ENCODE measurements around the gene FBXO31. TPM values are rescaled to one million over a fixed set of nuclear protein-coding genes. Genes with fewer than 3 reads are reported as not detected.

FBXO31 gene
- total RNA-seq, 2 experiments from 2014 or later, result 35.7 to 38.9 TPM

GRCh38 chr16:87321336-87322107 is 62.1 kb downstream of the FBXO31 start:
- TF ChIP-seq CTCF (IDR thresholded peaks at IDR 0.05), result no peak
- peak overlapping the region; percentile 17 for H3K27ac Mint-ChIP-seq
- peaks cover 13% of the 10 kb centered on the region for H3K36me3 Mint-ChIP-seq (ENCODE audit: low read depth)
- H3K27me3 Mint-ChIP-seq, result no peaks in the 10 kb centered on the region
- H3K9me3 ChIP-seq (ENCODE audit: control insufficient read depth in 1 of 2, insufficient read depth in 1 of 2, low read length in 2 of 2), result no peaks in the 10 kb centered on the region
- peaks cover 21% of the 10 kb centered on the region for H3K4me1 Mint-ChIP-seq (ENCODE audit: low read depth)
- no peaks in the 10 kb centered on the region for H3K36me3 ChIP-seq (ENCODE audit: insufficient read depth, low read length)
- DNase-seq (no peak), ATAC-seq (ENCODE audit: poor library complexity) (no peak)
- H3K27ac ChIP-seq (ENCODE audit: low read depth in 1 of 2, low read length in 2 of 2), result no peak overlapping the region
- H3K4me1 ChIP-seq (ENCODE audit: insufficient read depth, low read length), result peaks cover 17% of the 10 kb centered on the region
- POLR2A ChIA-PET, result interaction anchor here (0.9 kb wide), 1 partner anchor 627 kb away, joined by 5 read pairs; no protein-coding TSS in a partner anchor
- intact Hi-C loops (cut with DNase I, micrococcal nuclease), result loop anchor here in 1 of 2 experiments (5.0 to 10.0 kb wide), 3 partner anchors 316 to 633 kb away; partner anchors contain the start of genes BANP and KLHDC4
- CTCF ChIA-PET, result no interaction called here
- no peak overlapping the region for H3K4me3 ChIP-seq (ENCODE audit: low read length)
- H3K9me3 Mint-ChIP-seq, result no peaks in the 10 kb centered on the region
- H3K27me3 ChIP-seq (ENCODE audit: control insufficient read depth in 1 of 2, insufficient read depth in 2 of 2, low read length in 2 of 2), result no peaks in the 10 kb centered on the region
- no peak overlapping the region for H3K4me3 Mint-ChIP-seq

DNA sequence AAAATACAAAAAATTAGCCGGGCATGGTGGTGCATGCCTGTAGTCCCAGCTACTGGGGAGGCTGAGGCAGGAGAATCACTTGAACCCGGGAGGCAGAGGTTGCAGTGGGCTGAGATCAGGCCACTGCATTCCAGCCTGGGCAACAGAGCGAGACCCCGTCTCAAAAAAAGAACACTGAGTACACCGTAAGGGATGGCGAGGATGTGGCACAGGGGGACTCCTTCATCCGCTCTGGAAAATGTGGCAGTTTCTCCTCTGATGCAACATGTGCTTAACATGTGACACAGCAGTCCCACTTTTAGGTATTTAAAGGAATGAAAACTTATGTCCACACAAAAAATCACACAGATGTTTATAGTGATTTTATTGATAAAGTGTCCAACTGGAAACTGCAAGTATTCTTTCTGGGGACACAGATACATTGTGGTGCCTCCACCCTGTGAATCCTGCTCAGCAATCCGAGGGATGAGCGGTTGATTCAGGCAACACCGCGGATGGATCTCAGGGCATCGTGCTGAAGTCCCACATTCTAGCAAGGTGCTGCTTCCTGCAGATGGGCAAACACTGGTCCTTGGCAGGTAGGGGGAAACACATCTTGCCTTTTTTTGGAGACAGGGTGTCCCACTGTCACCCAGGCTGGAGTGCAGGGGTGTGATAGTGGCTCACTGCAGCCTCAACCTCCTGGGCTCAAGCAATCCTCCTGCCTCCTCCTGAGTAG is 62.9 kb downstream of the FBXO31 start:
- H3K27me3 ChIP-seq (ENCODE audit: control insufficient read depth in 1 of 2, insufficient read depth in 2 of 2, low read length in 2 of 2), result no peaks in the 10 kb centered on the region
- intact Hi-C loops (cut with DNase I, micrococcal nuclease), result loop anchor here in 1 of 2 experiments (5.0 to 10.0 kb wide), 3 partner anchors 317 to 634 kb away; partner anchors contain the start of genes BANP and KLHDC4
- no peak for TF ChIP-seq CTCF (IDR thresholded peaks at IDR 0.05)
- no peak for DNase-seq
- POLR2A ChIA-PET, result interaction anchor here (0.9 kb wide), 1 partner anchor 628 kb away, joined by 5 read pairs; no protein-coding TSS in a partner anchor
- H3K4me3 ChIP-seq (ENCODE audit: low read length), result no peak overlapping the region
- Mint-ChIP-seq H3K4me3 (no peak overlapping the region), H3K27ac (peak overlapping the region; percentile 17), H3K27me3 (no peaks in the 10 kb centered on the region), H3K9me3 (no peaks in the 10 kb centered on the region), H3K36me3 (ENCODE audit: low read depth) (peaks cover 13% of the 10 kb centered on the region), H3K4me1 (ENCODE audit: low read depth) (peaks cover 21% of the 10 kb centered on the region)
- peaks cover 20% of the 10 kb centered on the region for H3K4me1 ChIP-seq (ENCODE audit: insufficient read depth, low read length)
- H3K27ac ChIP-seq (ENCODE audit: low read depth in 1 of 2, low read length in 2 of 2), result no peak overlapping the region
- no peak for ATAC-seq (ENCODE audit: poor library complexity)
- H3K9me3 ChIP-seq (ENCODE audit: control insufficient read depth in 1 of 2, insufficient read depth in 1 of 2, low read length in 2 of 2), result no peaks in the 10 kb centered on the region
- no peaks in the 10 kb centered on the region for H3K36me3 ChIP-seq (ENCODE audit: insufficient read depth, low read length)
- CTCF ChIA-PET, result no interaction called here

- ATAC-seq (ENCODE audit: poor library complexity) (no peak), DNase-seq (no peak)
- H3K4me3 ChIP-seq (ENCODE audit: low read length), result no peak overlapping the region
- Mint-ChIP-seq H3K36me3 (ENCODE audit: low read depth) (peaks cover 13% of the 10 kb centered on the region), H3K4me1 (ENCODE audit: low read depth) (peaks cover 21% of the 10 kb centered on the region), H3K4me3 (no peak overlapping the region), H3K9me3 (no peaks in the 10 kb centered on the region), H3K27me3 (no peaks in the 10 kb centered on the region), H3K27ac (no peak overlapping the region)
- H3K4me1 ChIP-seq (ENCODE audit: insufficient read depth, low read length), result peaks cover 18% of the 10 kb centered on the region
- H3K27ac ChIP-seq (ENCODE audit: low read depth in 1 of 2, low read length in 2 of 2), result no peak overlapping the region
- ChIA-PET CTCF (no interaction called here), POLR2A (interaction anchor here (3.9 kb wide), 1 partner anchor 64 kb away, joined by 45 read pairs; the partner anchor contains the start of gene FBXO31)
- intact Hi-C loops (cut with DNase I, micrococcal nuclease), result loop anchor here in 1 of 2 experiments (5.0 to 10.0 kb wide), 4 partner anchors 172 to 635 kb away; partner anchors contain the start of genes BANP, KLHDC4 and ZCCHC14
- TF ChIP-seq CTCF (IDR thresholded peaks at IDR 0.05), result no peak
- H3K36me3 ChIP-seq (ENCODE audit: insufficient read depth, low read length), result no peaks in the 10 kb centered on the region
- H3K9me3 ChIP-seq (ENCODE audit: control insufficient read depth in 1 of 2, insufficient read depth in 1 of 2, low read length in 2 of 2), result no peaks in the 10 kb centered on the region
- H3K27me3 ChIP-seq (ENCODE audit: control insufficient read depth in 1 of 2, insufficient read depth in 2 of 2, low read length in 2 of 2), result no peaks in the 10 kb centered on the region
Measured at GRCh38 chr16:87319997-87320491, 63.5 kb downstream of the FBXO31 start.

All from CD4-positive, alpha-beta T cell (primary cell).